ENCODE data around the gene PRKCG. TPM values are rescaled to one million over a fixed set of nuclear protein-coding genes. Genes with fewer than 3 reads are reported as not detected.

Gene PRKCG
- total and polyA plus RNA-seq, 2 of the 8 experiments (the other 6 are each of a cell fraction or from before 2014, with no cell fraction given): 6.1 to 10.6 TPM

GRCh38 chr19:53844849-53845246 lies 37.1 kb upstream of the PRKCG start:
- no peak overlapping the region for H2BK120ac ChIP-seq (replicated peaks; ENCODE audit: low read depth, low read length)
- no peak overlapping the region for H3K4me3 ChIP-seq (ENCODE audit: extremely low read depth in 1 of 4, insufficient read depth in 2 of 4, low read depth in 3 of 4, low read length in 4 of 4)
- no peak overlapping the region for H2BK5ac ChIP-seq (ENCODE audit: low read depth, low read length)
- H3K18ac ChIP-seq (ENCODE audit: extremely low read depth, low read length): no peak overlapping the region
- peak overlapping the region; percentile 13; the same call in 1 of the 2 replicates for H2BK20ac ChIP-seq (ENCODE audit: low read length)
- FAIRE-seq (no peak), DNase-seq (ENCODE audit: low read depth in 1 of 2, low spot score in 2 of 2) (no peak)
- H4K20me1 ChIP-seq (replicated peaks in 1 of 2; ENCODE audit: control insufficient read depth in 1 of 2, insufficient read depth in 2 of 2, low read length in 2 of 2): no peaks in the 10 kb centered on the region
- H3K14ac ChIP-seq (ENCODE audit: insufficient read length): no peak overlapping the region
- TF ChIP-seq, protein P1, sequence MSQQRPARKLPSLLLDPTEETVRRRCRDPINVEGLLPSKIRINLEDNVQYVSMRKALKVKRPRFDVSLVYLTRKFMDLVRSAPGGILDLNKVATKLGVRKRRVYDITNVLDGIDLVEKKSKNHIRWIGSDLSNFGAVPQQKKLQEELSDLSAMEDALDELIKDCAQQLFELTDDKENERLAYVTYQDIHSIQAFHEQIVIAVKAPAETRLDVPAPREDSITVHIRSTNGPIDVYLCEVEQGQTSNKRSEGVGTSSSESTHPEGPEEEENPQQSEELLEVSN (IDR thresholded peaks at IDR 0.05): no peak
- TF ChIP-seq SP1 (IDR thresholded peaks at IDR 0.05; ENCODE audit: low read depth, low read length) (no peak), CEBPB (IDR thresholded peaks at IDR 0.05; ENCODE audit: low read depth, low read length) (no peak), GABPA (IDR thresholded peaks at IDR 0.05; ENCODE audit: borderline replicate concordance, insufficient read depth, low read length) (no peak), TAF1 (IDR thresholded peaks at IDR 0.05; ENCODE audit: low read depth, low read length) (no peak), PHF8 (conservative IDR thresholded peaks at IDR 0.05; ENCODE audit: low read depth, low read length) (no peak), POU5F1 (IDR thresholded peaks at IDR 0.05; ENCODE audit: low read depth, low read length) (no peak), CHD1 (IDR thresholded peaks at IDR 0.05; ENCODE audit: low read depth, low read length) (no peak)
- TF ChIP-seq, protein P2, sequence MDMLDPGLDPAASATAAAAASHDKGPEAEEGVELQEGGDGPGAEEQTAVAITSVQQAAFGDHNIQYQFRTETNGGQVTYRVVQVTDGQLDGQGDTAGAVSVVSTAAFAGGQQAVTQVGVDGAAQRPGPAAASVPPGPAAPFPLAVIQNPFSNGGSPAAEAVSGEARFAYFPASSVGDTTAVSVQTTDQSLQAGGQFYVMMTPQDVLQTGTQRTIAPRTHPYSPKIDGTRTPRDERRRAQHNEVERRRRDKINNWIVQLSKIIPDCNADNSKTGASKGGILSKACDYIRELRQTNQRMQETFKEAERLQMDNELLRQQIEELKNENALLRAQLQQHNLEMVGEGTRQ (IDR thresholded peaks at IDR 0.05; ENCODE audit: low read length): no peak
- H4K91ac ChIP-seq (replicated peaks; ENCODE audit: insufficient read length, low read length): no peak overlapping the region
- H3K27me3 ChIP-seq (replicated peaks in 1 of 4; ENCODE audit: control insufficient read depth in 3 of 4, extremely low read depth in 1 of 4, insufficient read depth in 3 of 4, low read length in 3 of 4): no peaks in the 10 kb centered on the region
- POLR2A ChIA-PET (ENCODE audit: partially characterized antibody): no interaction called here
- H3K79me1 ChIP-seq (ENCODE audit: low read depth, low read length): no peaks in the 10 kb centered on the region
- no peak overlapping the region for H3K4ac ChIP-seq (replicated peaks; ENCODE audit: insufficient read length, low read depth, low read length)
- H2AK5ac ChIP-seq (ENCODE audit: low read depth, low read length): no peak overlapping the region
- H2BK12ac ChIP-seq (ENCODE audit: low read depth, low read length): no peak overlapping the region
- H2BK15ac ChIP-seq (ENCODE audit: low read length): no peak overlapping the region
- CTCF ChIA-PET (ENCODE audit: partially characterized antibody): no interaction called here
- no peaks in the 10 kb centered on the region for H3K9me3 ChIP-seq (ENCODE audit: insufficient read depth in 2 of 2, low read depth in 1 of 2, low read length in 1 of 2)
- no peak overlapping the region for H4K5ac ChIP-seq (ENCODE audit: insufficient read length, low read depth, low read length)
- no peak overlapping the region for H2AFZ ChIP-seq (ENCODE audit: low read length)
- no peak overlapping the region for H3K56ac ChIP-seq (replicated peaks; ENCODE audit: insufficient read length, low read depth, low read length)
- H3K79me2 ChIP-seq (ENCODE audit: control insufficient read depth in 1 of 2, insufficient read depth in 2 of 2, low read length in 2 of 2): no peaks in the 10 kb centered on the region
- no peaks in the 10 kb centered on the region; a peak in 2 of 7 replicates for H3K4me1 ChIP-seq (replicated peaks in 1 of 4; ENCODE audit: control insufficient read depth in 3 of 4, insufficient read depth in 4 of 4, low read length in 3 of 4)
- no peak overlapping the region for H4K8ac ChIP-seq (ENCODE audit: extremely low read depth, insufficient read depth, low read length)
- no peak overlapping the region for H3K27ac ChIP-seq (ENCODE audit: low read depth, low read length)
- no peak overlapping the region for H3K9ac ChIP-seq (replicated peaks in 1 of 4; ENCODE audit: extremely low read depth in 1 of 4, low read depth in 3 of 4, low read length in 3 of 4)
- no peaks in the 10 kb centered on the region for H3K23me2 ChIP-seq (ENCODE audit: low read depth, low read length)
- WGBS, 2 experiments (ENCODE audit: extremely low coverage in 1 of 2, insufficient coverage in 1 of 2, insufficient read length in 1 of 2, insufficient replicate concordance in 2 of 2, low coverage in 1 of 2, low lambda C conversion rate in 2 of 2, missing lambda C conversion rate in 1 of 2): 90% methylated on average over 9 of the region's 9 CpGs; no CpG with 5 or more reads in 1 of the 2 experiments
- no peak overlapping the region for H3K23ac ChIP-seq (ENCODE audit: insufficient read length)
- H3K36me3 ChIP-seq (ENCODE audit: control insufficient read depth in 2 of 4, insufficient read depth in 4 of 4, low read length in 3 of 4): no peaks in the 10 kb centered on the region
- no peak overlapping the region for H3K4me2 ChIP-seq (ENCODE audit: insufficient read depth in 1 of 2, low read depth in 2 of 2, low read length in 2 of 2)
